GM12878 (cell line): ENCODE measurements around the gene TRPM3. TPM values are rescaled to one million over a fixed set of nuclear protein-coding genes. Genes with fewer than 3 reads are reported as not detected.

Source experiments
- CBX3 ChIP-seq: fragments of 200-600 bp; sonication (generic); IDR thresholded peaks from 2 replicates; pipeline ENCODE4 v1.6.1; 2016; ENCODE audit warnings: low read depth, borderline replicate concordance
- CHD4 ChIP-seq: fragments of 200-600 bp; sonication (generic); IDR thresholded peaks from 2 replicates; pipeline ENCODE4 v1.6.1; 2016; ENCODE audit warnings: mild to moderate bottlenecking
- DPF2 ChIP-seq: fragments of 450-650 bp; IDR thresholded peaks from 2 replicates; pipeline ENCODE4 v1.6.1; 2017; ENCODE audit warnings: mild to moderate bottlenecking
- EP300 ChIP-seq, 2 experiments: fragments of 150-350 bp in 1 of 2; IDR thresholded peaks; 2 replicates each; pipeline ENCODE4 v1.6.1; 2011 to 2012; ENCODE audit warnings: low read depth in 2 of 2, low read length in 2 of 2, borderline replicate concordance in 1 of 2, improper control_type of control experiment in 1 of 2, inconsistent platforms in 1 of 2; ENCODE audit not compliant: control insufficient read depth in 1 of 2
- NFYA ChIP-seq: IDR thresholded peaks from 2 replicates; pipeline ENCODE4 v1.6.1; 2011; ENCODE audit warnings: low read depth, mild to moderate bottlenecking, low read length, improper control_type of control experiment, borderline replicate concordance
- NRF1 ChIP-seq: conservative IDR thresholded peaks from 2 replicates; pipeline ENCODE4 v1.6.1; 2011; ENCODE audit warnings: mild to moderate bottlenecking, low read depth, low read length, improper control_type of control experiment
- SUPT20H ChIP-seq: IDR thresholded peaks from 2 replicates; pipeline ENCODE4 v1.6.1; 2011; ENCODE audit warnings: low read depth, mild to moderate bottlenecking, low read length, moderate library complexity, borderline replicate concordance; ENCODE audit not compliant: control insufficient read depth
- ZNF217 ChIP-seq: fragments of 450-650 bp; IDR thresholded peaks from 2 replicates; pipeline ENCODE4 v1.6.1; 2017; ENCODE audit warnings: antibody characterized with exemption, mild to moderate bottlenecking
- polyA plus RNA-seq, 11 experiments: library from polyadenylated mRNA; depleted of rRNA in 4 of 11; unstranded in 6 of 11; stranded (reverse) in 5 of 11; fragments of >200 nt; fragmentation: Nextera tagmentation in 4 of 11; fragmentation: Illumina TruSeq in 1 of 11; extraction: Ambion mirVana in 4 of 11; extraction: Trizol in 1 of 11; gene quantifications; 1 replicate in 1 of 11; 2 replicates in 10 of 11; pipeline versions ENCODE4 v1.2.1 to v1.2.3, GENCODE V29; 2011 to 2016; ENCODE audit warnings: inconsistent platforms in 2 of 11, missing spikeins in 2 of 11, low read depth in 1 of 11
- total RNA-seq, 4 experiments: library from RNA; depleted of rRNA in 3 of 4; stranded (reverse); fragments of >200 nt in 3 of 4; fragmentation: Illumina TruSeq in 1 of 4; extraction: Trizol in 1 of 4; gene quantifications; 2 replicates each; pipeline versions ENCODE4 v1.2.1 to v1.2.3, GENCODE V29; 2013 to 2021
- TF ChIP-seq, protein P1 (sequence below): fragments of 450-650 bp; IDR thresholded peaks from 2 replicates; pipeline ENCODE4 v1.6.1; 2018; ENCODE audit warnings: borderline replicate concordance, mild to moderate bottlenecking; ENCODE audit not compliant: partially characterized antibody
- TF ChIP-seq, protein P2 (sequence below): fragments of 450-650 bp; formaldehyde crosslinking; IDR thresholded peaks from 2 replicates; pipeline ENCODE4 v1.4.0; 2020; ENCODE audit warnings: mild to moderate bottlenecking, moderate library complexity
- TF ChIP-seq, protein P3 (sequence below): fragments of 450-650 bp; IDR thresholded peaks from 2 replicates; pipeline ENCODE4 v1.6.1; 2017; ENCODE audit warnings: antibody characterized with exemption, mild to moderate bottlenecking, moderate library complexity

Gene TRPM3
- total and polyA plus RNA-seq, 10 of the 15 experiments (the other 5 are each of a cell fraction or from before 2014, with no cell fraction given) = not detected

DNA sequence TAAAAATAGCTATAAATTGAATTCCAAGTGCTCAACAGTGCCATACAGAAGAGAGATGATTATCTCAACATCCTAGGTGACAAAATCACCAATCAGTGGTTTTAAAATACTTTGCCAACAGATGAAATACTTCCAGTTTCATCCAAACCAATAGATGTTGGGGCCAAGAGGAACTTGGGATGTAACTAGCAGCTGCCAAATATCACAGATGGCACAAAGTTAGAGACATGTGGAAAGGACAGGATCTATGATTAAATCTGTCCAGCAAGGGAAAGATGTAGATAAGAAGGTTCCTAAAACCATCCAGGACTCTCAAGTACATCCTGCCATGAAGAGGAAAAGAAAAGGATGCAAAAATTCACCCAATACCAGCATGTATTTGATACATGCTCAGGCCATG, 23.8 kb downstream of the TRPM3 start (continued):
- TF ChIP-seq, protein P1, sequence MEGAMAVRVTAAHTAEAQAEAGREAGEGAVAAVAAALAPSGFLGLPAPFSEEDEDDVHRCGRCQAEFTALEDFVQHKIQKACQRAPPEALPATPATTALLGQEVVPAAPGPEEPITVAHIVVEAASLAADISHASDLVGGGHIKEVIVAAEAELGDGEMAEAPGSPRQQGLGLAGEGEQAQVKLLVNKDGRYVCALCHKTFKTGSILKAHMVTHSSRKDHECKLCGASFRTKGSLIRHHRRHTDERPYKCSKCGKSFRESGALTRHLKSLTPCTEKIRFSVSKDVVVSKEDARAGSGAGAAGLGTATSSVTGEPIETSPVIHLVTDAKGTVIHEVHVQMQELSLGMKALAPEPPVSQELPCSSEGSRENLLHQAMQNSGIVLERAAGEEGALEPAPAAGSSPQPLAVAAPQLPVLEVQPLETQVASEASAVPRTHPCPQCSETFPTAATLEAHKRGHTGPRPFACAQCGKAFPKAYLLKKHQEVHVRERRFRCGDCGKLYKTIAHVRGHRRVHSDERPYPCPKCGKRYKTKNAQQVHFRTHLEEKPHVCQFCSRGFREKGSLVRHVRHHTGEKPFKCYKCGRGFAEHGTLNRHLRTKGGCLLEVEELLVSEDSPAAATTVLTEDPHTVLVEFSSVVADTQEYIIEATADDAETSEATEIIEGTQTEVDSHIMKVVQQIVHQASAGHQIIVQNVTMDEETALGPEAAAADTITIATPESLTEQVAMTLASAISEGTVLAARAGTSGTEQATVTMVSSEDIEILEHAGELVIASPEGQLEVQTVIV = no peak
- TF ChIP-seq CBX3 (no peak), EP300 (IDR thresholded peaks at IDR 0.05; ENCODE audit: borderline replicate concordance in 1 of 2, control insufficient read depth in 1 of 2, low read depth in 2 of 2, low read length in 2 of 2) (no peak), DPF2 (no peak), CHD4 (no peak), NRF1 (no peak), ZNF217 (no peak), NFYA (no peak), SUPT20H (no peak)
- TF ChIP-seq, protein P2, sequence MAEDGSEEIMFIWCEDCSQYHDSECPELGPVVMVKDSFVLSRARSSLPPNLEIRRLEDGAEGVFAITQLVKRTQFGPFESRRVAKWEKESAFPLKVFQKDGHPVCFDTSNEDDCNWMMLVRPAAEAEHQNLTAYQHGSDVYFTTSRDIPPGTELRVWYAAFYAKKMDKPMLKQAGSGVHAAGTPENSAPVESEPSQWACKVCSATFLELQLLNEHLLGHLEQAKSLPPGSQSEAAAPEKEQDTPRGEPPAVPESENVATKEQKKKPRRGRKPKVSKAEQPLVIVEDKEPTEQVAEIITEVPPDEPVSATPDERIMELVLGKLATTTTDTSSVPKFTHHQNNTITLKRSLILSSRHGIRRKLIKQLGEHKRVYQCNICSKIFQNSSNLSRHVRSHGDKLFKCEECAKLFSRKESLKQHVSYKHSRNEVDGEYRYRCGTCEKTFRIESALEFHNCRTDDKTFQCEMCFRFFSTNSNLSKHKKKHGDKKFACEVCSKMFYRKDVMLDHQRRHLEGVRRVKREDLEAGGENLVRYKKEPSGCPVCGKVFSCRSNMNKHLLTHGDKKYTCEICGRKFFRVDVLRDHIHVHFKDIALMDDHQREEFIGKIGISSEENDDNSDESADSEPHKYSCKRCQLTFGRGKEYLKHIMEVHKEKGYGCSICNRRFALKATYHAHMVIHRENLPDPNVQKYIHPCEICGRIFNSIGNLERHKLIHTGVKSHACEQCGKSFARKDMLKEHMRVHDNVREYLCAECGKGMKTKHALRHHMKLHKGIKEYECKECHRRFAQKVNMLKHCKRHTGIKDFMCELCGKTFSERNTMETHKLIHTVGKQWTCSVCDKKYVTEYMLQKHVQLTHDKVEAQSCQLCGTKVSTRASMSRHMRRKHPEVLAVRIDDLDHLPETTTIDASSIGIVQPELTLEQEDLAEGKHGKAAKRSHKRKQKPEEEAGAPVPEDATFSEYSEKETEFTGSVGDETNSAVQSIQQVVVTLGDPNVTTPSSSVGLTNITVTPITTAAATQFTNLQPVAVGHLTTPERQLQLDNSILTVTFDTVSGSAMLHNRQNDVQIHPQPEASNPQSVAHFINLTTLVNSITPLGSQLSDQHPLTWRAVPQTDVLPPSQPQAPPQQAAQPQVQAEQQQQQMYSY (CRISPR knock-in tag) = no peak
- TF ChIP-seq, protein P3, sequence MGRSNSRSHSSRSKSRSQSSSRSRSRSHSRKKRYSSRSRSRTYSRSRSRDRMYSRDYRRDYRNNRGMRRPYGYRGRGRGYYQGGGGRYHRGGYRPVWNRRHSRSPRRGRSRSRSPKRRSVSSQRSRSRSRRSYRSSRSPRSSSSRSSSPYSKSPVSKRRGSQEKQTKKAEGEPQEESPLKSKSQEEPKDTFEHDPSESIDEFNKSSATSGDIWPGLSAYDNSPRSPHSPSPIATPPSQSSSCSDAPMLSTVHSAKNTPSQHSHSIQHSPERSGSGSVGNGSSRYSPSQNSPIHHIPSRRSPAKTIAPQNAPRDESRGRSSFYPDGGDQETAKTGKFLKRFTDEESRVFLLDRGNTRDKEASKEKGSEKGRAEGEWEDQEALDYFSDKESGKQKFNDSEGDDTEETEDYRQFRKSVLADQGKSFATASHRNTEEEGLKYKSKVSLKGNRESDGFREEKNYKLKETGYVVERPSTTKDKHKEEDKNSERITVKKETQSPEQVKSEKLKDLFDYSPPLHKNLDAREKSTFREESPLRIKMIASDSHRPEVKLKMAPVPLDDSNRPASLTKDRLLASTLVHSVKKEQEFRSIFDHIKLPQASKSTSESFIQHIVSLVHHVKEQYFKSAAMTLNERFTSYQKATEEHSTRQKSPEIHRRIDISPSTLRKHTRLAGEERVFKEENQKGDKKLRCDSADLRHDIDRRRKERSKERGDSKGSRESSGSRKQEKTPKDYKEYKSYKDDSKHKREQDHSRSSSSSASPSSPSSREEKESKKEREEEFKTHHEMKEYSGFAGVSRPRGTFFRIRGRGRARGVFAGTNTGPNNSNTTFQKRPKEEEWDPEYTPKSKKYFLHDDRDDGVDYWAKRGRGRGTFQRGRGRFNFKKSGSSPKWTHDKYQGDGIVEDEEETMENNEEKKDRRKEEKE = no peak
